ENCODE data around the gene FAT2.
A peak's percentile ranks its signal among the peaks of the same experiment; 100 is the strongest.

Gene FAT2

GRCh38 chr5:151591144-151591819, at the start of gene FAT2:
Gene FAT2, minus strand, starts transcription at chr5:151591331. Its CDS starts 22,400 bp downstream, at chr5:151568931.
- DNase-seq = no peak

- no peak for DNase-seq
Observed at GRCh38 chr5:151638619-151639018, 47.5 kb upstream of the FAT2 start.

- DNase-seq = no peak
Observed at GRCh38 chr5:151637676-151638075, 46.5 kb upstream of the FAT2 start.

GRCh38 chr5:151633892-151634291, 42.8 kb upstream of the FAT2 start:
- DNase-seq = no peak

- DNase-seq = no peak
Observed at GRCh38 chr5:151632941-151633340, 41.8 kb upstream of the FAT2 start.

GRCh38 chr5:151632524-151632923, 41.4 kb upstream of the FAT2 start:
- DNase-seq = no peak

- DNase-seq = no peak
Observed at GRCh38 chr5:151631941-151632340, 40.8 kb upstream of the FAT2 start.

- no peak for DNase-seq
Observed at GRCh38 chr5:151630088-151630487, 39.0 kb upstream of the FAT2 start.

GRCh38 chr5:151628112-151628823, 37.1 kb upstream of the FAT2 start:
- DNase-seq = no peak

GRCh38 chr5:151627650-151628049, 36.5 kb upstream of the FAT2 start:
- DNase-seq = no peak

GRCh38 chr5:151625285-151625684, 34.2 kb upstream of the FAT2 start:
- no peak for DNase-seq

GRCh38 chr5:151624476-151624875, 33.3 kb upstream of the FAT2 start:
- no peak for DNase-seq

GRCh38 chr5:151622367-151623088, 31.4 kb upstream of the FAT2 start:
- DNase-seq = no peak

- DNase-seq = no peak
Observed at GRCh38 chr5:151620461-151620840, 29.3 kb upstream of the FAT2 start.

GRCh38 chr5:151619812-151620460, 28.8 kb upstream of the FAT2 start:
- no peak for DNase-seq

GRCh38 chr5:151618907-151619306, 27.8 kb upstream of the FAT2 start:
- no peak for DNase-seq

GRCh38 chr5:151617841-151618710, 26.9 kb upstream of the FAT2 start:
- DNase-seq = no peak

GRCh38 chr5:151617383-151617840, 26.3 kb upstream of the FAT2 start:
- no peak for DNase-seq

GRCh38 chr5:151615431-151615830, 24.3 kb upstream of the FAT2 start:
- DNase-seq = peak; percentile 34

- no peak for DNase-seq
Observed at GRCh38 chr5:151614565-151614964, 23.4 kb upstream of the FAT2 start.

GRCh38 chr5:151612689-151613427, 21.7 kb upstream of the FAT2 start:
- peak; percentile 74 for DNase-seq
